H1 (cell line): ENCODE data around the gene PMFBP1. TPM values are rescaled to one million over a fixed set of nuclear protein-coding genes. Genes with fewer than 3 reads are reported as not detected.

Experiments used
- CTCF ChIA-PET: fragments of 300-600 bp; sonication (Branson Sonifier 250); formaldehyde crosslinking; loops from one replicate; lab custom pipeline; 2021; ENCODE audit not compliant: partially characterized antibody; lab: Charles Lee
- POLR2A ChIA-PET: fragments of 300-600 bp; sonication (Branson Sonifier 250); formaldehyde crosslinking; loops from one replicate; lab custom pipeline; 2021; ENCODE audit warnings: inconsistent platforms; ENCODE audit not compliant: partially characterized antibody; lab: Charles Lee
- DNase-seq, 2 experiments: peaks; one replicate each; pipeline versions ENCODE4 v3.0.0 to v3.0.0-alpha.2; 2010 to 2022; ENCODE audit warnings: low spot score in 2 of 2, low read depth in 1 of 2, mixed read lengths in 1 of 2
- FAIRE-seq: peaks from 2 replicates; lab custom pipeline; 2011; peaks lifted over from hg19 to GRCh38; lab: Jason Lieb, UNC
- H2AFZ ChIP-seq: 2 replicates; pipeline ENCODE4 v1.8.1; 2012; ENCODE audit warnings: low read length, inconsistent platforms
- H2AK5ac ChIP-seq: 2 replicates; pipeline ENCODE4 v1.6.1; 2013; ENCODE audit warnings: low read depth, low read length
- H2BK120ac ChIP-seq: replicated peaks from 2 replicates; pipeline ENCODE3; 2013; ENCODE audit warnings: low read depth, low read length, inconsistent platforms
- H2BK12ac ChIP-seq: 2 replicates; pipeline ENCODE4 v1.6.1; 2013; ENCODE audit warnings: low read depth, low read length
- H2BK15ac ChIP-seq: 2 replicates; pipeline ENCODE4 v1.6.1; 2013; ENCODE audit warnings: low read length
- H2BK20ac ChIP-seq: 2 replicates; pipeline ENCODE4 v1.6.1; 2013; ENCODE audit warnings: low read length
- H2BK5ac ChIP-seq: 2 replicates; pipeline ENCODE4 v1.6.1; 2013; ENCODE audit warnings: low read depth, low read length
- H3K14ac ChIP-seq: 2 replicates; pipeline ENCODE4 v1.6.1; 2013; ENCODE audit warnings: inconsistent platforms; ENCODE audit not compliant: insufficient read length
- H3K18ac ChIP-seq: 2 replicates; pipeline ENCODE4 v1.6.1; 2013; ENCODE audit warnings: low read length; ENCODE audit errors: extremely low read depth
- H3K23ac ChIP-seq: 2 replicates; pipeline ENCODE4 v1.6.1; 2013; ENCODE audit warnings: inconsistent platforms; ENCODE audit not compliant: insufficient read length
- H3K23me2 ChIP-seq: 2 replicates; pipeline ENCODE4 v1.6.1; 2013; ENCODE audit warnings: low read depth, low read length
- H3K27ac ChIP-seq: 2 replicates; pipeline ENCODE4 v1.6.1; 2011; ENCODE audit warnings: low read depth, low read length, inconsistent platforms
- H3K27me3 ChIP-seq, 4 experiments: replicated peaks in 1 of 4; 1 replicate in 1 of 4; 2 replicates in 3 of 4; pipeline versions ENCODE4 v1.6.1 to v1.8.1; 2011 to 2013; ENCODE audit warnings: low read length in 3 of 4, mild to moderate bottlenecking in 3 of 4, inconsistent platforms in 2 of 4, mixed read lengths in 2 of 4, moderate library complexity in 1 of 4; ENCODE audit not compliant: control insufficient read depth in 3 of 4, insufficient read depth in 3 of 4; ENCODE audit errors: extremely low read depth in 1 of 4
- H3K36me3 ChIP-seq, 4 experiments: 2 replicates each; pipeline versions ENCODE4 v1.6.1 to v1.8.1; 2011 to 2013; ENCODE audit warnings: mild to moderate bottlenecking in 4 of 4, low read length in 3 of 4, moderate library complexity in 2 of 4, control low read depth in 1 of 4, inconsistent platforms in 1 of 4; ENCODE audit not compliant: insufficient read depth in 4 of 4, control insufficient read depth in 2 of 4
- H3K4ac ChIP-seq: replicated peaks from 2 replicates; pipeline ENCODE3; 2013; ENCODE audit warnings: low read length, low read depth, mixed read lengths, inconsistent platforms; ENCODE audit not compliant: insufficient read length
- H3K4me1 ChIP-seq, 4 experiments: replicated peaks in 1 of 4; 1 replicate in 1 of 4; 2 replicates in 3 of 4; pipeline versions ENCODE4 v1.6.1 to v1.8.1; 2011 to 2013; ENCODE audit warnings: low read length in 3 of 4, inconsistent platforms in 2 of 4, mixed read lengths in 1 of 4; ENCODE audit not compliant: insufficient read depth in 4 of 4, control insufficient read depth in 3 of 4
- H3K4me2 ChIP-seq, 2 experiments: 2 replicates each; pipeline versions ENCODE4 v1.6.1 to v1.8.1; 2011 to 2013; ENCODE audit warnings: low read depth in 2 of 2, low read length in 2 of 2, control low read depth in 1 of 2, inconsistent platforms in 1 of 2, mild to moderate bottlenecking in 1 of 2; ENCODE audit not compliant: insufficient read depth in 1 of 2
- H3K4me3 ChIP-seq, 4 experiments: fragments of 200-600, 300-600 bp in 1 of 4; sonication (generic), shearing (Covaris generic), sonication (Bioruptor Twin) in 1 of 4; 2 replicates each; pipeline versions ENCODE4 v1.5.1 to v1.8.1; 2011 to 2016; ENCODE audit warnings: low read length in 4 of 4, low read depth in 3 of 4, control low read depth in 2 of 4, inconsistent platforms in 2 of 4, mild to moderate bottlenecking in 2 of 4, mixed read lengths in 1 of 4, moderate library complexity in 1 of 4; ENCODE audit not compliant: insufficient read depth in 2 of 4; ENCODE audit errors: extremely low read depth in 1 of 4
- H3K56ac ChIP-seq: replicated peaks from 2 replicates; pipeline ENCODE3; 2013; ENCODE audit warnings: low read depth, mild to moderate bottlenecking, mixed read lengths, low read length, inconsistent platforms; ENCODE audit not compliant: insufficient read length
- H3K79me1 ChIP-seq: 2 replicates; pipeline ENCODE4 v1.6.1; 2013; ENCODE audit warnings: low read depth, low read length, control low read depth
- H3K79me2 ChIP-seq, 2 experiments: 2 replicates each; pipeline versions ENCODE4 v1.6.1 to v1.8.1; 2012 to 2013; ENCODE audit warnings: low read length in 2 of 2, mild to moderate bottlenecking in 2 of 2, inconsistent platforms in 1 of 2; ENCODE audit not compliant: insufficient read depth in 2 of 2, control insufficient read depth in 1 of 2
- H3K9ac ChIP-seq, 4 experiments: replicated peaks in 1 of 4; 1 replicate in 1 of 4; 2 replicates in 3 of 4; pipeline versions ENCODE4 v1.6.1 to v1.8.1; 2011 to 2013; ENCODE audit warnings: low read depth in 3 of 4, low read length in 3 of 4, control low read depth in 2 of 4, mild to moderate bottlenecking in 2 of 4, moderate library complexity in 2 of 4, inconsistent platforms in 1 of 4; ENCODE audit errors: extremely low read depth in 1 of 4
- H3K9me3 ChIP-seq, 2 experiments: 2 replicates each; pipeline versions ENCODE4 v1.6.1 to v1.8.1; 2012 to 2013; ENCODE audit warnings: mild to moderate bottlenecking in 2 of 2, moderate library complexity in 2 of 2, control low read depth in 1 of 2, inconsistent platforms in 1 of 2, low read depth in 1 of 2, low read length in 1 of 2, mixed read lengths in 1 of 2; ENCODE audit not compliant: insufficient read depth in 2 of 2
- H4K20me1 ChIP-seq, 2 experiments: replicated peaks in 1 of 2; 2 replicates each; pipeline versions ENCODE3 to v1.8.1; 2011 to 2013; ENCODE audit warnings: inconsistent platforms in 2 of 2, low read length in 2 of 2, mild to moderate bottlenecking in 1 of 2; ENCODE audit not compliant: insufficient read depth in 2 of 2, control insufficient read depth in 1 of 2
- H4K5ac ChIP-seq: 2 replicates; pipeline ENCODE4 v1.6.1; 2013; ENCODE audit warnings: low read length, low read depth, mixed read lengths, inconsistent platforms; ENCODE audit not compliant: insufficient read length
- H4K8ac ChIP-seq: 2 replicates; pipeline ENCODE4 v1.8.0; 2013; ENCODE audit warnings: mild to moderate bottlenecking, moderate library complexity, low read length, inconsistent platforms; ENCODE audit not compliant: insufficient read depth; ENCODE audit errors: extremely low read depth
- H4K91ac ChIP-seq: replicated peaks from 2 replicates; pipeline ENCODE3; 2013; ENCODE audit warnings: low read length, mixed read lengths, inconsistent platforms; ENCODE audit not compliant: insufficient read length
- ASH2L ChIP-seq: fragments of 200-600, 300-600 bp; sonication (generic); IDR thresholded peaks from one replicate; pipeline ENCODE4 v1.7.1; 2017; ENCODE audit warnings: low read length
- BACH1 ChIP-seq: IDR thresholded peaks from 2 replicates; pipeline ENCODE4 v1.6.1; 2012; ENCODE audit warnings: low read length, improper control_type of control experiment
- BCL11A ChIP-seq, 2 experiments: IDR thresholded peaks; one replicate each; pipeline ENCODE4 v1.6.1; 2011; ENCODE audit warnings: low read depth in 2 of 2, low read length in 2 of 2, mild to moderate bottlenecking in 2 of 2
- CBX5 ChIP-seq: fragments of 300-800, 300-1000 bp; sonication (generic); IDR thresholded peaks from 2 replicates; pipeline ENCODE4 v1.7.1; 2016; ENCODE audit warnings: antibody characterized with exemption, low read length, low read depth
- CREB1 ChIP-seq: IDR thresholded peaks from 2 replicates; pipeline ENCODE4 v1.6.1; 2012; ENCODE audit warnings: inconsistent platforms
- MAFK ChIP-seq: IDR thresholded peaks from 2 replicates; pipeline ENCODE4 v1.6.1; 2012; ENCODE audit warnings: low read depth, mild to moderate bottlenecking, improper control_type of control experiment, low read length
- POLR2AphosphoS5 ChIP-seq: IDR thresholded peaks from 2 replicates; pipeline ENCODE4 v1.6.1; 2011; ENCODE audit warnings: low read depth, low read length
- SP1 ChIP-seq: IDR thresholded peaks from 2 replicates; pipeline ENCODE4 v1.6.1; 2011; ENCODE audit warnings: low read depth, low read length
- WGBS, 2 experiments: shearing (Covaris generic) in 1 of 2; methylation state at CpG; one replicate each; pipeline versions ENCODE4 v1.1.6 to v1.1.7; 2013 to 2015; ENCODE audit warnings: low lambda C conversion rate in 2 of 2, mixed read lengths in 2 of 2, inconsistent platforms in 1 of 2, low coverage in 1 of 2, missing lambda C conversion rate in 1 of 2; ENCODE audit not compliant: insufficient replicate concordance in 2 of 2, insufficient coverage in 1 of 2, insufficient read length in 1 of 2; ENCODE audit errors: extremely low coverage in 1 of 2, missing lambda C conversion rate in 1 of 2; 5-methylcytosine and 5-hydroxymethylcytosine counted together
- polyA plus RNA-seq, 7 experiments: library from polyadenylated mRNA; depleted of rRNA in 3 of 7; stranded (reverse) in 5 of 7; unstranded in 2 of 7; fragments of >200 nt in 5 of 7; fragments of 200-250 nt in 2 of 7; gene quantifications; 1 replicate in 5 of 7; 2 replicates in 1 of 7; 4 replicates in 1 of 7; pipeline versions ENCODE4 v1.2.1 to v1.2.3, GENCODE V29; 2011 to 2013; ENCODE audit warnings: missing spikeins in 2 of 7, mixed read lengths in 2 of 7
- total RNA-seq: library from RNA; stranded (reverse); fragmentation: NEBNext Ultra II Directional; extraction: Animal tissue kit (Norgen Biotek cat#: 25700); gene quantifications from 2 replicates; pipeline ENCODE4 v1.2.1, GENCODE V29; 2021
- TF ChIP-seq, protein P1 (sequence below), 3 experiments: IDR thresholded peaks; 1 replicate in 2 of 3; 2 replicates in 1 of 3; pipeline versions ENCODE4 v1.5.1 to v1.6.1; 2011; ENCODE audit warnings: low read length in 3 of 3, mild to moderate bottlenecking in 3 of 3, inconsistent platforms in 2 of 3, low read depth in 1 of 3, moderate library complexity in 1 of 3; ENCODE audit not compliant: insufficient read depth in 1 of 3; ENCODE audit errors: control extremely low read depth in 1 of 3

PMFBP1 gene
- total and polyA plus RNA-seq, 2 of the 8 experiments (the other 6 are each of a cell fraction or from before 2014, with no cell fraction given) = 0.32 to 1.6 TPM

GRCh38 chr16:72169708-72170107, 2.2 kb downstream of the PMFBP1 start:
- H2BK12ac ChIP-seq = no peak overlapping the region
- CTCF ChIA-PET = no interaction called here
- H2BK15ac ChIP-seq = no peak overlapping the region
- no peaks in the 10 kb centered on the region for H3K79me1 ChIP-seq
- no peak overlapping the region for H2BK5ac ChIP-seq
- H3K4me1 ChIP-seq = no peaks in the 10 kb centered on the region
- no peaks in the 10 kb centered on the region for H3K36me3 ChIP-seq
- no peak for DNase-seq
- H3K56ac ChIP-seq = no peak overlapping the region
- H3K23me2 ChIP-seq = no peaks in the 10 kb centered on the region
- H2BK20ac ChIP-seq = no peak overlapping the region
- H3K4ac ChIP-seq = no peak overlapping the region
- no peak overlapping the region for H3K4me3 ChIP-seq
- H3K9ac ChIP-seq = no peak overlapping the region
- H3K23ac ChIP-seq = no peak overlapping the region
- H4K5ac ChIP-seq = no peak overlapping the region
- no peak overlapping the region for H3K27ac ChIP-seq
- TF ChIP-seq BCL11A (IDR thresholded peaks at IDR 0.05; ENCODE audit: low read depth in 2 of 2, low read length in 2 of 2) (no peak), MAFK (no peak), CREB1 (no peak), SP1 (no peak), POLR2AphosphoS5 (no peak), BACH1 (no peak), CBX5 (no peak), ASH2L (no peak)
- TF ChIP-seq, protein P1, sequence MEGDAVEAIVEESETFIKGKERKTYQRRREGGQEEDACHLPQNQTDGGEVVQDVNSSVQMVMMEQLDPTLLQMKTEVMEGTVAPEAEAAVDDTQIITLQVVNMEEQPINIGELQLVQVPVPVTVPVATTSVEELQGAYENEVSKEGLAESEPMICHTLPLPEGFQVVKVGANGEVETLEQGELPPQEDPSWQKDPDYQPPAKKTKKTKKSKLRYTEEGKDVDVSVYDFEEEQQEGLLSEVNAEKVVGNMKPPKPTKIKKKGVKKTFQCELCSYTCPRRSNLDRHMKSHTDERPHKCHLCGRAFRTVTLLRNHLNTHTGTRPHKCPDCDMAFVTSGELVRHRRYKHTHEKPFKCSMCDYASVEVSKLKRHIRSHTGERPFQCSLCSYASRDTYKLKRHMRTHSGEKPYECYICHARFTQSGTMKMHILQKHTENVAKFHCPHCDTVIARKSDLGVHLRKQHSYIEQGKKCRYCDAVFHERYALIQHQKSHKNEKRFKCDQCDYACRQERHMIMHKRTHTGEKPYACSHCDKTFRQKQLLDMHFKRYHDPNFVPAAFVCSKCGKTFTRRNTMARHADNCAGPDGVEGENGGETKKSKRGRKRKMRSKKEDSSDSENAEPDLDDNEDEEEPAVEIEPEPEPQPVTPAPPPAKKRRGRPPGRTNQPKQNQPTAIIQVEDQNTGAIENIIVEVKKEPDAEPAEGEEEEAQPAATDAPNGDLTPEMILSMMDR (IDR thresholded peaks at IDR 0.05; ENCODE audit: control extremely low read depth in 1 of 3, insufficient read depth in 1 of 3, low read depth in 1 of 3, low read length in 3 of 3) = no peak
- TF ChIP-seq, all 59 proteins: peak for 0
- no peak overlapping the region for H2AFZ ChIP-seq
- 89% methylated on average over 1 of the region's 1 CpG; no CpG with 5 or more reads in 1 of the 2 experiments for WGBS, 2 experiments
- H3K27me3 ChIP-seq = no peaks in the 10 kb centered on the region
- no peak overlapping the region for H3K4me2 ChIP-seq
- H3K79me2 ChIP-seq = no peaks in the 10 kb centered on the region
- H3K18ac ChIP-seq = no peak overlapping the region
- no peak overlapping the region for H4K8ac ChIP-seq
- no peak overlapping the region for H2AK5ac ChIP-seq
- no peaks in the 10 kb centered on the region for H3K9me3 ChIP-seq
- no peaks in the 10 kb centered on the region for H4K20me1 ChIP-seq
- POLR2A ChIA-PET = no interaction called here
- no peak overlapping the region for H2BK120ac ChIP-seq
- no peak overlapping the region for H3K14ac ChIP-seq
- FAIRE-seq = no peak
- H4K91ac ChIP-seq = no peak overlapping the region
